Karpas-422 (cell line): Measurements from ENCODE around the gene PTCH2. TPM values are rescaled to one million over a fixed set of nuclear protein-coding genes. Genes with fewer than 3 reads are reported as not detected.

ENCODE experiments used
- DNase-seq: peaks from one replicate; pipeline ENCODE4 v3.0.0-alpha.2; 2015
- H2AFZ ChIP-seq: fragments of 200-600 bp; sonication (generic); 2 replicates; pipeline ENCODE4 v1.6.1; 2014; ENCODE audit warnings: antibody characterized with exemption, low read length, mixed read lengths
- H3K27ac ChIP-seq: fragments of 200-600 bp; sonication (generic); 2 replicates; pipeline ENCODE4 v1.5.1; 2014; ENCODE audit warnings: mild to moderate bottlenecking, low read length, moderate library complexity
- H3K27me3 ChIP-seq: fragments of 200-600 bp; sonication (generic); 2 replicates; pipeline ENCODE4 v1.6.1; 2014; ENCODE audit warnings: low read length, mixed read lengths
- H3K36me3 ChIP-seq: fragments of 200-600 bp; sonication (generic); 2 replicates; pipeline ENCODE4 v1.6.1; 2014; ENCODE audit warnings: low read length, mixed read lengths; ENCODE audit not compliant: insufficient read depth
- H3K4me1 ChIP-seq: fragments of 200-600 bp; sonication (generic); 2 replicates; pipeline ENCODE4 v1.6.1; 2014; ENCODE audit warnings: mild to moderate bottlenecking, low read length, mixed read lengths
- H3K4me2 ChIP-seq: fragments of 200-600 bp; sonication (generic); 2 replicates; pipeline ENCODE4 v1.6.1; 2014; ENCODE audit warnings: low read length, low read depth, mild to moderate bottlenecking; ENCODE audit not compliant: poor library complexity, severe bottlenecking
- H3K4me3 ChIP-seq: fragments of 200-600 bp; sonication (generic); 2 replicates; pipeline ENCODE4 v1.5.1; 2014; ENCODE audit warnings: mild to moderate bottlenecking, antibody characterized with exemption, low read length, mixed read lengths
- H3K79me2 ChIP-seq: fragments of 200-600 bp; sonication (generic); 2 replicates; pipeline ENCODE4 v1.6.1; 2014; ENCODE audit warnings: mild to moderate bottlenecking, low read length, mixed read lengths
- H3K9ac ChIP-seq: fragments of 200-600 bp; sonication (generic); 2 replicates; pipeline ENCODE4 v1.6.0; 2014; ENCODE audit warnings: low read length
- H3K9me2 ChIP-seq: fragments of 200-600 bp; sonication (generic), shearing (Covaris generic); replicated peaks from 2 replicates; pipeline ENCODE4 v1.6.0; 2014; ENCODE audit warnings: mild to moderate bottlenecking, low read length, moderate library complexity; ENCODE audit not compliant: insufficient read depth
- H3K9me3 ChIP-seq: fragments of 300-700, 200-600 bp; sonication (generic); 2 replicates; pipeline ENCODE4 v1.6.1; 2014; ENCODE audit warnings: low read length, mixed read lengths
- H4K20me1 ChIP-seq: fragments of 200-600 bp; sonication (generic); 2 replicates; pipeline ENCODE4 v1.6.1; 2014; ENCODE audit warnings: mild to moderate bottlenecking, antibody characterized with exemption, low read length, low read depth; ENCODE audit not compliant: insufficient read depth
- total RNA-seq: library from RNA; depleted of rRNA; stranded (reverse); fragments of >200 nt; shearing (Covaris generic); gene quantifications from 2 replicates; pipeline ENCODE4 v1.2.3, GENCODE V29; 2014; ENCODE audit warnings: low replicate concordance

The PTCH2 gene
- total RNA-seq, 1 experiment from 2014 or later, result 0.04 TPM

DNA sequence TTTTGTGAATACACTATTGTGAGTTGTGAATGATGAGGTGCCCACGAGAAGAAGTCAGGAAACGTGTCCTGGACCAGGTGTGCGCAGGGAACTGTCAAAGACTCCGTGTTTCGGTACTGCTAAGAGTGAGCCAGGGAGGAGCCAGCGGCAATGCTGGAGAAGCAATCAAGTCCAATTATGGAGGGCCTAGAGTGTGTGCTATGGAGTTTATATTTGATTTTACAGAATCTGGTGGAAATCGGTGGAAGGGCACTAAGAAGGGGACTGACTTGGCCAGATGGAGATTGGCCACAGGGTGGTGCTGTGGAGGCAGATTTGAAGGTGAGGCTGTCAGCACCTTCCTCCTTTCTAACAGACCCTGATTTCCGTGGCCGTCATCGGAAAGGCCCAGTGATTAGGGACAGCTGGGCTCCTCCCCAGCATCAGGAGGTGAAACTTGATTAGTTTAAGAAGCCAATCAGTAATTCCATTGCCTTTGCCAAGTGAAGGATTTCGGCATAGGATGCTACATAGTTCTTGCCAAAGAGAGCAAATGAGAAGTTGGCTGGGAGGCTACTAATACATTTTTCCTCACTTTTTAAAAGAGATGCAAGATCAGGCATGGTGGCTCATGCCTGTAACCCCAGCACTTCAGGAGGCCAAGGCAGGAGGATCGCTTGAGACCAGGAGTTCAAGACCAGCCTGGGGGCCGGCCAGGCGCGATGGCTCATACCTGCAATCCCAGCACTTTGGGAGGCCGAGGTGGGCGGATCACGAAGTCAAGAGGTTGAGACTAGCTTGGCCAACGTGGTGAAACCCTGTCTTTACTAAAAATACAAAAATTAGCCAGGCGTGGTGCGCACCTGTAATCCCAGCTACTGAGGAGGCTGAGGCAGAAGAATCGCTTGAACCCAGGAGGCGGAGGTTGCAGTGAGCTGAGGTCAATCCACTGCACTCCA, 7.0 kb downstream of the PTCH2 start:
- Histone ChIP-seq H3K4me3 (no peak overlapping the region), H3K36me3 (no peaks in the 10 kb centered on the region), H3K27ac (no peak overlapping the region), H3K27me3 (no peaks in the 10 kb centered on the region), H3K9ac (peak overlapping the region; percentile 47; the same call in 1 of the 2 replicates), H3K9me2 (no peaks in the 10 kb centered on the region), H4K20me1 (no peaks in the 10 kb centered on the region), H3K4me2 (peak overlapping the region; percentile 41), H3K79me2 (no peaks in the 10 kb centered on the region), H3K4me1 (peaks cover 4% of the 10 kb centered on the region), H3K9me3 (no peaks in the 10 kb centered on the region), H2AFZ (peak overlapping the region; percentile 81)
- DNase-seq, result peak; percentile 94

DNA sequence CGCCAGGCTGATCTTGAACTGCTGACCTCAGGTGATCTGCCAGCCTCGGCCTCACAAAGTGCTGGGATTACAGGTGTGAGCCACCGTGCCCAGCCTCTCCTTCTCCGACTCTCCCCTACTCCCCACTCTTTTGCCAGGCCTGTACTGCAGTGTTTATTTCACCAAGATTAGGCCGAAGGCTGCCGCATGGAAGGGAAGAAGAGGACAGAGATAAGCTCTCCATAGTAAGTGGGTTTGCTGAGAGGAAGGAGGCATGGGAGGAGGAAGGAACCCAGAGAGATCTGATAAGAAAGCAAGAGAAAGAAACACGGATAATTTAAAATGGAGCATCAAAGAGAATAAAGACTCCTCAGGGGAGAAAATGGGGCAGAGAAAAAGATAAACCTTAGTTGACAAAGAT, 8.7 kb downstream of the PTCH2 start:
- H4K20me1 ChIP-seq, result no peaks in the 10 kb centered on the region
- H3K79me2 ChIP-seq, result no peaks in the 10 kb centered on the region
- H2AFZ ChIP-seq, result no peak overlapping the region
- peaks cover 4% of the 10 kb centered on the region for H3K4me1 ChIP-seq
- H3K27ac ChIP-seq, result no peak overlapping the region
- DNase-seq, result no peak
- H3K36me3 ChIP-seq, result no peaks in the 10 kb centered on the region
- H3K27me3 ChIP-seq, result no peaks in the 10 kb centered on the region
- H3K9ac ChIP-seq, result no peak overlapping the region
- no peak overlapping the region for H3K4me3 ChIP-seq
- no peak overlapping the region for H3K4me2 ChIP-seq
- no peaks in the 10 kb centered on the region for H3K9me3 ChIP-seq
- H3K9me2 ChIP-seq, result no peaks in the 10 kb centered on the region

DNA sequence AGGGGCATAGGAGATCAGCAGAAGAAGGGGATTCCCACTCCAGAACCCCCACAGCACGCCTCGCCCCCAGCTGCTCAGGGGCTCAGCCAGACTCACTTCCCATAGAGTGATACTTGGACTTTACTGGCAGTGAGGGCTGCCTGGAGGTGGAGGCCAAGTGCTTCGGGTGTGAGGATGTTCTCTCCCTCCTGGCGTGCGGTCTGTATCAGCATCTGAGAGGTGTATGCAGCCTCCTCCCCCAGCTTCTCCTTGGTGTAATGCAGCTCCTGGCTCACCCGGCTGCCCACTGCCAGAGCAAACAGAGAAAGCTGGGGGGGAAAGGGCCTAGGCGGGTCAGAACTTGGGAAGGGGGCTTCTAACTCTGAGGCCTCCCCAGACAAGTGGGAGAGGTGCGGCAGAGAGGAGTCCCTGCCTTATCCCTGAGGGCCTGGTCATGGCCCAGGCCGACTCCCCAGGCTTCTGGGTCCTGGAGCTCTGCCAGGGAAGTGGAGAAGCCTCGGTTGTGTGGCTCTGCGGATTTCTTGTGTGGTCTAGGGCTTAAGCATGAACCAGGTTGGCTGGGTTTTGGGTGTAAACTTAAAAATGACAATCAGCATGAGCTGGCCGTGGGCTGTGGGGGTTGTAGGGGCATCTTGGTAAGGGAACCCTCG, 10.9 kb downstream of the PTCH2 start:
- Histone ChIP-seq H3K36me3 (no peaks in the 10 kb centered on the region), H3K79me2 (no peaks in the 10 kb centered on the region), H3K27me3 (no peaks in the 10 kb centered on the region), H2AFZ (no peak overlapping the region), H3K4me1 (peaks cover 4% of the 10 kb centered on the region), H4K20me1 (no peaks in the 10 kb centered on the region), H3K4me3 (no peak overlapping the region), H3K9ac (no peak overlapping the region), H3K4me2 (no peak overlapping the region), H3K9me2 (no peaks in the 10 kb centered on the region), H3K27ac (no peak overlapping the region), H3K9me3 (no peaks in the 10 kb centered on the region)
- no peak for DNase-seq

DNA sequence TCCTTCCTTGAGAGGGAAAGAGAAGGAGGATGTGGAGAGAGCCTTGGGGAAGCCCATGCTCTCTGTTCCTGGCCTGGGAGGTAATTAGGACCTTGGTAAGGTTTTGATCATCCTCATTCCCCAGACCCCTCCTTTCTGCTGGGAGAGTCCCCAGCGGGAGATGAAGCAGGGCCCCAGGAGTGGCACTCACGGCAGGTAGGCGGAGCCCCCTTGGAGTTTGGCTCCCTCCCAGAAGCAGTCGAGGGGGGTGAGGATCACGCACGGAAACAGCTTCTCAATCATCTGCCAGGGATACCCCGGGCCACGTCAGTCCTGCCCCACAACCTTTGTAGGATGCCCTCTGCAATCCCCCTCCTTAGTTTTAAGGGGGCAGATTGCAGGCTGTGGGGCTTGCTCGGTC, 11.5 kb downstream of the PTCH2 start:
- Histone ChIP-seq H3K79me2 (no peaks in the 10 kb centered on the region), H3K36me3 (no peaks in the 10 kb centered on the region), H4K20me1 (no peaks in the 10 kb centered on the region), H3K9me3 (no peaks in the 10 kb centered on the region), H3K4me2 (no peak overlapping the region), H3K27ac (no peak overlapping the region), H2AFZ (no peak overlapping the region), H3K9me2 (no peaks in the 10 kb centered on the region), H3K9ac (no peak overlapping the region), H3K4me1 (peaks cover 4% of the 10 kb centered on the region), H3K27me3 (no peaks in the 10 kb centered on the region), H3K4me3 (no peak overlapping the region)
- no peak for DNase-seq

DNA sequence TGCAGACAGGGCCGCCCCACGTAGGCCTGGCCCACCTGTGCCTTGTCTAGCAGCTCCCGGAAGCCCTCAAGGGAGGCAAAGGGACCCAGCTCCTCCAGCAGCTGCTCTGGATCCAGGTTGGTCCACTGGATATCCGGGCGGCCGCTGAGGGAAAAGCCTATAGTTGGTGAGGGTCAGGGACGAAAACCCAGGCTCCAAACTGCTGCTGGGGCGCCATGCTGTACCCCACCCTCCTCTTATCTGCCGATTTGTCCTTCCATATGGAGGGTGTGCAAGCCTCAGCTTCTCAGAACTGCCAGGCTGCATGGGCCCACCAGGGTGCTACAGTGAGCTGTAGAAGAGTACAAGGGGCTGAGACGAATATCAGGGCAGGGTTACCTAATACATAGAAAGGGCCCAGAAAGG, 12.2 kb downstream of the PTCH2 start:
- no peak overlapping the region for H3K27ac ChIP-seq
- no peaks in the 10 kb centered on the region for H3K9me2 ChIP-seq
- no peak overlapping the region for H3K4me3 ChIP-seq
- no peak overlapping the region for H2AFZ ChIP-seq
- peaks cover under 1% of the 10 kb centered on the region for H3K4me1 ChIP-seq
- no peaks in the 10 kb centered on the region for H3K9me3 ChIP-seq
- DNase-seq, result peak; percentile 62
- no peak overlapping the region for H3K4me2 ChIP-seq
- H3K36me3 ChIP-seq, result no peaks in the 10 kb centered on the region
- H3K79me2 ChIP-seq, result no peaks in the 10 kb centered on the region
- no peak overlapping the region for H3K9ac ChIP-seq
- no peaks in the 10 kb centered on the region for H4K20me1 ChIP-seq
- no peaks in the 10 kb centered on the region for H3K27me3 ChIP-seq

- no peak overlapping the region for H3K27ac ChIP-seq
- H3K79me2 ChIP-seq, result no peaks in the 10 kb centered on the region
- no peak overlapping the region for H3K9ac ChIP-seq
- no peaks in the 10 kb centered on the region for H4K20me1 ChIP-seq
- DNase-seq, result no peak
- no peaks in the 10 kb centered on the region for H3K4me1 ChIP-seq
- no peaks in the 10 kb centered on the region for H3K9me3 ChIP-seq
- no peaks in the 10 kb centered on the region for H3K36me3 ChIP-seq
- H3K9me2 ChIP-seq, result no peaks in the 10 kb centered on the region
- no peak overlapping the region for H3K4me3 ChIP-seq
- H3K27me3 ChIP-seq, result no peaks in the 10 kb centered on the region
- H2AFZ ChIP-seq, result no peak overlapping the region
- no peak overlapping the region for H3K4me2 ChIP-seq
These were observed 13.3 kb downstream of the PTCH2 start for GRCh38 chr1:44829506-44830384.

DNA sequence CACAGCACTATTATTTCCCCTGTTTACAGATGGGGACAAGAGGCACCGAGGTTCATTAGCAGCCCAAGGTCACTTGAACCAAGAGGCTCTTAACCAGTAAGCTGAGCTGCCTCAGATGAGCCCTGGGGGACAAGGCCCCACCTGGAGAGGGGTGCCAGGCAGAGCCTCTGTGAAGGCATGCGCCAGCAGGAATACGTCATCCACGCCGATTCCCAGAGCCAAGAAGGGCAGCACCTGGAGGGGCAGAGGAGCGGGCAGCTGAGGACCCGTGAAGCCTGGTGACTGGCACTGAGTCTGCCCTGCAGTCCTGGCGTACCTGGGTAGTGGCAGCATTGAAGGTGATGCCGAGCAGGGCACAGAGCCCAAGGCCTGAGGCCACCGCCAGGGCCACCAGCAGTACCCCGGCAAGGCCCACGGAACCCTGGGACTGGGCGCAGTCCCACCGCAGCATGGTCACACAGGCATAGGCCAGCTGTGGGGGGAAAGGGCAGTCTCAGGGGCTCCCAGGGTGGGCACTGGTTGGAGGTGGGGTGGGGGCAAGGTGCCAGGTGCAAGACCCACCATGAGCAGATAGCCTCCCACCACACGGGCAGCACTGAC, 14.1 kb downstream of the PTCH2 start:
- Histone ChIP-seq H3K4me3 (no peak overlapping the region), H3K9me2 (no peaks in the 10 kb centered on the region), H3K36me3 (no peaks in the 10 kb centered on the region), H2AFZ (no peak overlapping the region), H3K4me2 (no peak overlapping the region), H3K27ac (no peak overlapping the region), H3K9ac (no peak overlapping the region), H3K27me3 (no peaks in the 10 kb centered on the region), H3K79me2 (no peaks in the 10 kb centered on the region), H3K9me3 (no peaks in the 10 kb centered on the region), H4K20me1 (no peaks in the 10 kb centered on the region), H3K4me1 (no peaks in the 10 kb centered on the region)
- DNase-seq, result no peak
